GM19193 (cell line): ENCODE results near the gene PEX11G.

Experiments
- POLR2A ChIP-seq: IDR thresholded peaks from 4 replicates; pipeline ENCODE4 v1.6.1; 2011; ENCODE audit not compliant: insufficient read depth, insufficient read length; ENCODE audit errors: extremely low read depth

PEX11G gene

GRCh38 chr19:7513809-7514642 is 25.2 kb upstream of the PEX11G start:
- TF ChIP-seq POLR2A = no peak

GRCh38 chr19:7512400-7512851 is 23.6 kb upstream of the PEX11G start:
- no peak for TF ChIP-seq POLR2A

- TF ChIP-seq POLR2A = no peak
These were observed 20.8 kb upstream of the PEX11G start for GRCh38 chr19:7509625-7510024.

- no peak for TF ChIP-seq POLR2A
These were observed 19.0 kb upstream of the PEX11G start for GRCh38 chr19:7507884-7508283.

- TF ChIP-seq POLR2A = no peak
These were observed 17.8 kb upstream of the PEX11G start for GRCh38 chr19:7506385-7507328.

- no peak for TF ChIP-seq POLR2A
These were observed 17.0 kb upstream of the PEX11G start for GRCh38 chr19:7505682-7506384.

- no peak for TF ChIP-seq POLR2A
These were observed 16.4 kb upstream of the PEX11G start for GRCh38 chr19:7505288-7505681.

- no peak for TF ChIP-seq POLR2A
These were observed 15.8 kb upstream of the PEX11G start for GRCh38 chr19:7504684-7505083.

- TF ChIP-seq POLR2A = no peak
These were observed 13.7 kb upstream of the PEX11G start for GRCh38 chr19:7502552-7502951.

- TF ChIP-seq POLR2A = no peak
These were observed 12.1 kb upstream of the PEX11G start for GRCh38 chr19:7500811-7501450.

- no peak for TF ChIP-seq POLR2A
These were observed 8.5 kb upstream of the PEX11G start for GRCh38 chr19:7497292-7497691.

- no peak for TF ChIP-seq POLR2A
These were observed 5.7 kb upstream of the PEX11G start for GRCh38 chr19:7494416-7495098.

- no peak for TF ChIP-seq POLR2A
These were observed 3.7 kb upstream of the PEX11G start for GRCh38 chr19:7492558-7492957.

- no peak for TF ChIP-seq POLR2A
These were observed 3.3 kb upstream of the PEX11G start for GRCh38 chr19:7492142-7492541.
